WTC11 (cell line): ENCODE measurements around the gene IL26. TPM values are rescaled to one million over a fixed set of nuclear protein-coding genes. Genes with fewer than 3 reads are reported as not detected.

Source experiments
- ATAC-seq: fragments of 200-7000 bp; cut with Tn5 transposase; 2 replicates; pipeline ENCODE4 v1.10.0; 2021; ENCODE audit warnings: mild to moderate bottlenecking, moderate library complexity
- CTCF ChIA-PET: fragments of 300-600 bp; sonication (Branson Sonifier 250); formaldehyde crosslinking; loops from one replicate; lab custom pipeline; 2021; ENCODE audit warnings: antibody characterized with exemption; lab: Charles Lee
- POLR2A ChIA-PET: fragments of 350-600 bp; sonication (Branson Sonifier 250); formaldehyde crosslinking; loops from one replicate; lab custom pipeline; 2021; ENCODE audit warnings: antibody characterized with exemption; lab: Charles Lee
- DNase-seq: peaks from one replicate; pipeline ENCODE4 v3.0.0; 2021; ENCODE audit warnings: low spot score
- H3K27ac Mint-ChIP-seq: 2 replicates; pipeline ENCODE4 v1.8.0; 2021; ENCODE audit warnings: mixed read lengths
- H3K27me3 Mint-ChIP-seq: 2 replicates; pipeline ENCODE4 v1.8.0; 2021; ENCODE audit warnings: low read depth, mild to moderate bottlenecking, moderate library complexity, mixed read lengths
- H3K36me3 Mint-ChIP-seq: 2 replicates; pipeline ENCODE4 v1.8.0; 2021; ENCODE audit warnings: mixed read lengths
- H3K4me1 Mint-ChIP-seq: 2 replicates; pipeline ENCODE4 v1.8.0; 2022; ENCODE audit warnings: mixed read lengths
- H3K4me3 Mint-ChIP-seq: 2 replicates; pipeline ENCODE4 v1.8.0; 2021; ENCODE audit warnings: mild to moderate bottlenecking, moderate library complexity, mixed read lengths
- H3K9me3 Mint-ChIP-seq: 2 replicates; pipeline ENCODE4 v1.8.0; 2021; ENCODE audit warnings: mixed read lengths
- FOXJ3 ChIP-seq: sonication (generic); formaldehyde crosslinking; IDR thresholded peaks from 2 replicates; pipeline ENCODE4 v1.9.0; 2021; ENCODE audit warnings: missing genetic modification reagents, mild to moderate bottlenecking, borderline replicate concordance
- GABPB1 ChIP-seq: sonication (generic); formaldehyde crosslinking; IDR thresholded peaks from 2 replicates; pipeline ENCODE4 v1.8.1; 2023; ENCODE audit warnings: mild to moderate bottlenecking, missing genetic modification reagents
- IRF2 ChIP-seq: sonication (generic); formaldehyde crosslinking; IDR thresholded peaks from 2 replicates; pipeline ENCODE4 v1.8.0; 2022; ENCODE audit warnings: low read depth, missing genetic modification reagents, borderline replicate concordance
- TP53 ChIP-seq: sonication (generic); formaldehyde crosslinking; IDR thresholded peaks from 2 replicates; pipeline ENCODE4 v1.8.1; 2023; ENCODE audit warnings: mild to moderate bottlenecking, missing genetic modification reagents
- ZNF263 ChIP-seq: sonication (generic); formaldehyde crosslinking; IDR thresholded peaks from 2 replicates; pipeline ENCODE4 v1.8.1; 2022; ENCODE audit warnings: low read depth, mild to moderate bottlenecking, moderate library complexity, missing genetic modification reagents
- total RNA-seq: library from RNA; stranded (reverse); gene quantifications from 3 replicates; pipeline ENCODE4 v1.2.3, GENCODE V29; 2021
- TF ChIP-seq, protein P1 (sequence below): sonication (generic); formaldehyde crosslinking; IDR thresholded peaks from 2 replicates; pipeline ENCODE4 v1.8.1; 2023; ENCODE audit warnings: mild to moderate bottlenecking, missing genetic modification reagents, borderline replicate concordance
- TF ChIP-seq, protein P2 (sequence below): sonication (generic); formaldehyde crosslinking; IDR thresholded peaks from 2 replicates; pipeline ENCODE4 v1.8.0; 2022; ENCODE audit warnings: mild to moderate bottlenecking, missing genetic modification reagents
- TF ChIP-seq, protein P3 (sequence below): sonication (generic); formaldehyde crosslinking; IDR thresholded peaks from 2 replicates; pipeline ENCODE4 v1.8.1; 2022; ENCODE audit warnings: low read depth, missing genetic modification reagents, borderline replicate concordance
- TF ChIP-seq, protein P4 (sequence below): sonication (generic); formaldehyde crosslinking; IDR thresholded peaks from 2 replicates; pipeline ENCODE4 v1.8.1; 2023; ENCODE audit warnings: mild to moderate bottlenecking, missing genetic modification reagents
- TF ChIP-seq, protein P5 (sequence below): sonication (generic); formaldehyde crosslinking; conservative IDR thresholded peaks from 2 replicates; pipeline ENCODE4 v1.8.1; 2022; ENCODE audit warnings: mild to moderate bottlenecking, missing genetic modification reagents
- TF ChIP-seq, protein P6 (sequence below): fragments of 200-600 bp; IDR thresholded peaks from 2 replicates; pipeline ENCODE4 v1.8.0; 2022; ENCODE audit warnings: antibody characterized with exemption

IL26 gene
- total RNA-seq, 1 experiment from 2014 or later, result not detected

DNA sequence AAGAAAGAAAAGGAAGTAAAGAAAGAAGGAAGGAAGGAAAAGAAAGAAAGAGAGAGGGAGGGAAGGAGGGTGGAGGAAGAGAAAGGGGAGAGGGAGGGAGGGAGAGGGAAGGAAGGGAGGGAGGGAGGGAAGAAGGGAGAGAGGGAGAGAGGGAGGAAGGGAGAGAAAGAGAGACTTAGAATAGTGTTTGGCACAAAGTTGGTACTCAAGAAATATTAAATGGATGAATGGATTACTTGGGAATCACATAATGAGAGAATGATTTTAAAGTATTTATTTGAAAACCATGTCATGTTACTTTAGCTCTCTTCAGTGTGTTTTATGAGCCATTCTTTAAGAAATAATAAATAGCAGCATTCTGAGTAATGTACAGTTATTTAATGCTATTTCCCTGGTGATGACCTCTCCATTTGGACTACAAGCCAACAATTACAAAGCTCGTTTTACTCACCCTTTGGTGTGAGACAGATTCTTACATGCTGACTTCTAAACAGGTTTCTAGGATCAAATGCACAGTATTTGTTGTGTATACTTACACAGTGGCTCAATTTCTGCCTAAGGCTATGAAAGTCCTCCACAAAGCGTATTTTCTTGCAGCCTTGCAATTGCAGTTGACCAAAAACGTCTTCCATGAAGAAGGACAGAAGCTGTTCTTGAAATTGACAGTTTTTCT is 861 bp downstream of the IL26 start (continued):
- TF ChIP-seq, protein P1, sequence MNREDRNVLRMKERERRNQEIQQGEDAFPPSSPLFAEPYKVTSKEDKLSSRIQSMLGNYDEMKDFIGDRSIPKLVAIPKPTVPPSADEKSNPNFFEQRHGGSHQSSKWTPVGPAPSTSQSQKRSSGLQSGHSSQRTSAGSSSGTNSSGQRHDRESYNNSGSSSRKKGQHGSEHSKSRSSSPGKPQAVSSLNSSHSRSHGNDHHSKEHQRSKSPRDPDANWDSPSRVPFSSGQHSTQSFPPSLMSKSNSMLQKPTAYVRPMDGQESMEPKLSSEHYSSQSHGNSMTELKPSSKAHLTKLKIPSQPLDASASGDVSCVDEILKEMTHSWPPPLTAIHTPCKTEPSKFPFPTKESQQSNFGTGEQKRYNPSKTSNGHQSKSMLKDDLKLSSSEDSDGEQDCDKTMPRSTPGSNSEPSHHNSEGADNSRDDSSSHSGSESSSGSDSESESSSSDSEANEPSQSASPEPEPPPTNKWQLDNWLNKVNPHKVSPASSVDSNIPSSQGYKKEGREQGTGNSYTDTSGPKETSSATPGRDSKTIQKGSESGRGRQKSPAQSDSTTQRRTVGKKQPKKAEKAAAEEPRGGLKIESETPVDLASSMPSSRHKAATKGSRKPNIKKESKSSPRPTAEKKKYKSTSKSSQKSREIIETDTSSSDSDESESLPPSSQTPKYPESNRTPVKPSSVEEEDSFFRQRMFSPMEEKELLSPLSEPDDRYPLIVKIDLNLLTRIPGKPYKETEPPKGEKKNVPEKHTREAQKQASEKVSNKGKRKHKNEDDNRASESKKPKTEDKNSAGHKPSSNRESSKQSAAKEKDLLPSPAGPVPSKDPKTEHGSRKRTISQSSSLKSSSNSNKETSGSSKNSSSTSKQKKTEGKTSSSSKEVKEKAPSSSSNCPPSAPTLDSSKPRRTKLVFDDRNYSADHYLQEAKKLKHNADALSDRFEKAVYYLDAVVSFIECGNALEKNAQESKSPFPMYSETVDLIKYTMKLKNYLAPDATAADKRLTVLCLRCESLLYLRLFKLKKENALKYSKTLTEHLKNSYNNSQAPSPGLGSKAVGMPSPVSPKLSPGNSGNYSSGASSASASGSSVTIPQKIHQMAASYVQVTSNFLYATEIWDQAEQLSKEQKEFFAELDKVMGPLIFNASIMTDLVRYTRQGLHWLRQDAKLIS, result no peak
- TF ChIP-seq IRF2 (CRISPR knock-in tag) (no peak), GABPB1 (no peak), ZNF263 (CRISPR knock-in tag) (no peak), FOXJ3 (no peak)
- TF ChIP-seq, protein P2, sequence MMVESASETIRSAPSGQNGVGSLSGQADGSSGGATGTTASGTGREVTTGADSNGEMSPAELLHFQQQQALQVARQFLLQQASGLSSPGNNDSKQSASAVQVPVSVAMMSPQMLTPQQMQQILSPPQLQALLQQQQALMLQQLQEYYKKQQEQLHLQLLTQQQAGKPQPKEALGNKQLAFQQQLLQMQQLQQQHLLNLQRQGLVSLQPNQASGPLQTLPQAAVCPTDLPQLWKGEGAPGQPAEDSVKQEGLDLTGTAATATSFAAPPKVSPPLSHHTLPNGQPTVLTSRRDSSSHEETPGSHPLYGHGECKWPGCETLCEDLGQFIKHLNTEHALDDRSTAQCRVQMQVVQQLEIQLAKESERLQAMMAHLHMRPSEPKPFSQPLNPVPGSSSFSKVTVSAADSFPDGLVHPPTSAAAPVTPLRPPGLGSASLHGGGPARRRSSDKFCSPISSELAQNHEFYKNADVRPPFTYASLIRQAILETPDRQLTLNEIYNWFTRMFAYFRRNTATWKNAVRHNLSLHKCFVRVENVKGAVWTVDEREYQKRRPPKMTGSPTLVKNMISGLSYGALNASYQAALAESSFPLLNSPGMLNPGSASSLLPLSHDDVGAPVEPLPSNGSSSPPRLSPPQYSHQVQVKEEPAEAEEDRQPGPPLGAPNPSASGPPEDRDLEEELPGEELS, result no peak
- TF ChIP-seq, protein P3, sequence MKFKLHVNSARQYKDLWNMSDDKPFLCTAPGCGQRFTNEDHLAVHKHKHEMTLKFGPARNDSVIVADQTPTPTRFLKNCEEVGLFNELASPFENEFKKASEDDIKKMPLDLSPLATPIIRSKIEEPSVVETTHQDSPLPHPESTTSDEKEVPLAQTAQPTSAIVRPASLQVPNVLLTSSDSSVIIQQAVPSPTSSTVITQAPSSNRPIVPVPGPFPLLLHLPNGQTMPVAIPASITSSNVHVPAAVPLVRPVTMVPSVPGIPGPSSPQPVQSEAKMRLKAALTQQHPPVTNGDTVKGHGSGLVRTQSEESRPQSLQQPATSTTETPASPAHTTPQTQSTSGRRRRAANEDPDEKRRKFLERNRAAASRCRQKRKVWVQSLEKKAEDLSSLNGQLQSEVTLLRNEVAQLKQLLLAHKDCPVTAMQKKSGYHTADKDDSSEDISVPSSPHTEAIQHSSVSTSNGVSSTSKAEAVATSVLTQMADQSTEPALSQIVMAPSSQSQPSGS (CRISPR knock-in tag), result no peak
- TF ChIP-seq, protein P4, sequence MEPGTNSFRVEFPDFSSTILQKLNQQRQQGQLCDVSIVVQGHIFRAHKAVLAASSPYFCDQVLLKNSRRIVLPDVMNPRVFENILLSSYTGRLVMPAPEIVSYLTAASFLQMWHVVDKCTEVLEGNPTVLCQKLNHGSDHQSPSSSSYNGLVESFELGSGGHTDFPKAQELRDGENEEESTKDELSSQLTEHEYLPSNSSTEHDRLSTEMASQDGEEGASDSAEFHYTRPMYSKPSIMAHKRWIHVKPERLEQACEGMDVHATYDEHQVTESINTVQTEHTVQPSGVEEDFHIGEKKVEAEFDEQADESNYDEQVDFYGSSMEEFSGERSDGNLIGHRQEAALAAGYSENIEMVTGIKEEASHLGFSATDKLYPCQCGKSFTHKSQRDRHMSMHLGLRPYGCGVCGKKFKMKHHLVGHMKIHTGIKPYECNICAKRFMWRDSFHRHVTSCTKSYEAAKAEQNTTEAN (CRISPR knock-in tag), result no peak

DNA sequence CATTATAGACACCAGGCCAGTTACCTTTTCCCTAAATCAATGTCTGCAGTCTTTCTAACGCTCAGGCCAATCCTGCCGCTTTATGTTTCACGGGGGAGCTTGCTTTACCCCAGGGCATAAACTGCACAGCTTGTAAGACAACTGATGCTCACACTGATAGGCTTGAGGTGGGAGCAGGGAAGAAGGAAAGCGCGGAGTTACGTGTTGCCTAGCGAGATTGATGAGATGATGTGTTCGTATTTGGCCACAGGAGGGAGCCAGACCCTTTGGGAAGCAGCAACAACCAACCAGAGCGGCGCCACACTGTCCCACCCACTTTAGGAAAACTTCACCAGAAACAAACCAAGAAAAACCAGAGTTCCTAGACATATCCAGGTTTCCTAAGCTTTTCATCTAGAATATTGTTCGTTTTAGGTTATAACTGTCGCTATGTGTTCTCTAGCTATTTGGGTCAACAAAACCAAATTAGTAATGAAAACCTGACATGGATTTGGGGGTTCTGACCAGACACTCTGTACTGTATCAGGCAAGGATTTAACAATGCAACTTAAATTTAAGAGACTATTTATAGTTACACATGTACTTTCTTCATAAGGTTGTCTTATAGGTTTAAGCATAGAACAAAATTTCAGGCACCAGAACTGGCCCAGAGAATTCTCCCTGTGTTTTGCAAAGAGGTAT is 2.4 kb downstream of the IL26 start:
- Mint-ChIP-seq H3K36me3 (no peaks in the 10 kb centered on the region), H3K27ac (0 out of 2 replicates have a peak overlapping the region, but pooled peaks have one; percentile 60), H3K9me3 (no peaks in the 10 kb centered on the region), H3K27me3 (no peaks in the 10 kb centered on the region), H3K4me3 (peak overlapping the region; percentile 14; the same call in 1 of the 2 replicates), H3K4me1 (peaks cover 11% of the 10 kb centered on the region)
- ChIA-PET POLR2A (no interaction called here), CTCF (interaction anchor here (0.6 to 4.2 kb wide), 19 partner anchors 8 to 507 kb away, joined by 3 to 26 read pairs (median 3); no protein-coding TSS in a partner anchor)
- DNase-seq (peak; percentile 83), ATAC-seq (peak; percentile 99)
- TF ChIP-seq, protein P5, sequence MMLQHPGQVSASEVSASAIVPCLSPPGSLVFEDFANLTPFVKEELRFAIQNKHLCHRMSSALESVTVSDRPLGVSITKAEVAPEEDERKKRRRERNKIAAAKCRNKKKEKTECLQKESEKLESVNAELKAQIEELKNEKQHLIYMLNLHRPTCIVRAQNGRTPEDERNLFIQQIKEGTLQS (CRISPR knock-in tag), result no peak
- TF ChIP-seq TP53 (CRISPR knock-in tag), result no peak
- TF ChIP-seq, protein P6, sequence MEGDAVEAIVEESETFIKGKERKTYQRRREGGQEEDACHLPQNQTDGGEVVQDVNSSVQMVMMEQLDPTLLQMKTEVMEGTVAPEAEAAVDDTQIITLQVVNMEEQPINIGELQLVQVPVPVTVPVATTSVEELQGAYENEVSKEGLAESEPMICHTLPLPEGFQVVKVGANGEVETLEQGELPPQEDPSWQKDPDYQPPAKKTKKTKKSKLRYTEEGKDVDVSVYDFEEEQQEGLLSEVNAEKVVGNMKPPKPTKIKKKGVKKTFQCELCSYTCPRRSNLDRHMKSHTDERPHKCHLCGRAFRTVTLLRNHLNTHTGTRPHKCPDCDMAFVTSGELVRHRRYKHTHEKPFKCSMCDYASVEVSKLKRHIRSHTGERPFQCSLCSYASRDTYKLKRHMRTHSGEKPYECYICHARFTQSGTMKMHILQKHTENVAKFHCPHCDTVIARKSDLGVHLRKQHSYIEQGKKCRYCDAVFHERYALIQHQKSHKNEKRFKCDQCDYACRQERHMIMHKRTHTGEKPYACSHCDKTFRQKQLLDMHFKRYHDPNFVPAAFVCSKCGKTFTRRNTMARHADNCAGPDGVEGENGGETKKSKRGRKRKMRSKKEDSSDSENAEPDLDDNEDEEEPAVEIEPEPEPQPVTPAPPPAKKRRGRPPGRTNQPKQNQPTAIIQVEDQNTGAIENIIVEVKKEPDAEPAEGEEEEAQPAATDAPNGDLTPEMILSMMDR, result peak; percentile 76
